GM12875 (cell line): ENCODE results near the gene KIF5C.

Source experiments
- H3K4me3 ChIP-seq: one replicate; pipeline ENCODE4 v1.5.1; 2011; ENCODE audit warnings: low read depth, low read length, control low read depth
- TF ChIP-seq, protein P1 (sequence below): IDR thresholded peaks from 2 replicates; pipeline ENCODE4 v1.5.1; 2011; ENCODE audit warnings: low read depth, mild to moderate bottlenecking, control low read depth, inconsistent platforms, low read length, moderate library complexity, borderline replicate concordance; ENCODE audit not compliant: insufficient read depth

The KIF5C gene

DNA sequence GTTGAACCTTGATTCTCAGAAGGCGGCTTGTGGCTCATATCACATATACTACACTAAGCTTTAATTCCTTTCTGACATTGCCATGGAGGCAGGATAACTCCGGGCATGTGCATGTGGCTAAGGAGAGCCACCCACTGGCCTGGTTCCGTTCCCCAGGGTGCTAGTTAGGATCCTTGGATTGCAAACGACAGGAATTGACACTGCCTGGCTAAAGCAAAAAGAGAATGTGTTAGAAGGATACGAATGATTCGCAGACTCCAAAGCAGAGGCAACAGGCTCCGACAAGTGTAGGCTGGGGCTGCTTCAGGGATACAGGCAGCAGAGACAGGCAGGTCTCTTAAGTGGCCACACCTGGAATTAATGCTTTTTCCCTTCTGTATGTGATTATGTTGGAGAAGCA lies 92.0 kb downstream of the KIF5C start:
- TF ChIP-seq, protein P1, sequence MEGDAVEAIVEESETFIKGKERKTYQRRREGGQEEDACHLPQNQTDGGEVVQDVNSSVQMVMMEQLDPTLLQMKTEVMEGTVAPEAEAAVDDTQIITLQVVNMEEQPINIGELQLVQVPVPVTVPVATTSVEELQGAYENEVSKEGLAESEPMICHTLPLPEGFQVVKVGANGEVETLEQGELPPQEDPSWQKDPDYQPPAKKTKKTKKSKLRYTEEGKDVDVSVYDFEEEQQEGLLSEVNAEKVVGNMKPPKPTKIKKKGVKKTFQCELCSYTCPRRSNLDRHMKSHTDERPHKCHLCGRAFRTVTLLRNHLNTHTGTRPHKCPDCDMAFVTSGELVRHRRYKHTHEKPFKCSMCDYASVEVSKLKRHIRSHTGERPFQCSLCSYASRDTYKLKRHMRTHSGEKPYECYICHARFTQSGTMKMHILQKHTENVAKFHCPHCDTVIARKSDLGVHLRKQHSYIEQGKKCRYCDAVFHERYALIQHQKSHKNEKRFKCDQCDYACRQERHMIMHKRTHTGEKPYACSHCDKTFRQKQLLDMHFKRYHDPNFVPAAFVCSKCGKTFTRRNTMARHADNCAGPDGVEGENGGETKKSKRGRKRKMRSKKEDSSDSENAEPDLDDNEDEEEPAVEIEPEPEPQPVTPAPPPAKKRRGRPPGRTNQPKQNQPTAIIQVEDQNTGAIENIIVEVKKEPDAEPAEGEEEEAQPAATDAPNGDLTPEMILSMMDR: no peak
- H3K4me3 ChIP-seq: no peak overlapping the region

DNA sequence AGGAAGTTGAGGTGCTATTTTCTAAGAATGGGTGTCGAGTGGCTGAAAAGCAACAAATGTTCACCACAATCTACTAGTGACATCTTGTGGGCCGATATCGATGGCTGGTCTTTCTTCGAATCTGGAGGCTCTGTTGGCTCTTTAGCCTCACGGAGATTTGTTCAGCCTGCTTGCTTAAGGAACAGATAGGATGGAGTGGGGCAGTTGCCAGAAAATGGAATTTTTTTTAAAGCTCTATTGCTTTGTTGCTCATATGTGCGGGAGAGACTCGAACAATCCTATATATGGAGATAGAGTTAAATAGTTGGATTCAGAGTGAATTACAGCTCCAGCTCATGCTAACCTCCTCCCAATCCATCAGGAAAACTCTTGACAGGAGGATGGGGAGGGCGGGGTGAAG lies 92.6 kb downstream of the KIF5C start:
- TF ChIP-seq, protein P1: no peak

DNA sequence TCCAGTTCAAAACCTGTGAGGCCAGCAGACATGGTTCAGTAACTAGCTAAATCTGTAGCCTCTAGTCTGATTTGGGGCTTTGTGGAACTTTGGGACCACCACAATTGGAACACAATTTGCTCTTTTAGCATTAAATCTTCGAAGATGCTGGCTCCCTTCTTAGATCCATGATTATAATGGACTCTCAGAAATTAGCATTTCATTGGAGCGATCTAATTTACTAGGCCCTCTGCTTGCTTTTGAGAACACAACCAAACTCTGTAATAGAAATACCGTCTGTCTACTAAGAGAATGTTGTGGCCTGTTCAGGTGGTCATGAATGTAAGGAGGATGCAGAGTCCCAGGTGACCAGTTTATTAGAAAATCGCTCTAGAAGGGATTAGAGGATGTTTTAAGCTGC lies 93.3 kb downstream of the KIF5C start:
- TF ChIP-seq, protein P1: no peak
- H3K4me3 ChIP-seq: no peak overlapping the region

More for the DNA sequence above, 92.6 kb downstream of the KIF5C start:
- H3K4me3 ChIP-seq: no peak overlapping the region

DNA sequence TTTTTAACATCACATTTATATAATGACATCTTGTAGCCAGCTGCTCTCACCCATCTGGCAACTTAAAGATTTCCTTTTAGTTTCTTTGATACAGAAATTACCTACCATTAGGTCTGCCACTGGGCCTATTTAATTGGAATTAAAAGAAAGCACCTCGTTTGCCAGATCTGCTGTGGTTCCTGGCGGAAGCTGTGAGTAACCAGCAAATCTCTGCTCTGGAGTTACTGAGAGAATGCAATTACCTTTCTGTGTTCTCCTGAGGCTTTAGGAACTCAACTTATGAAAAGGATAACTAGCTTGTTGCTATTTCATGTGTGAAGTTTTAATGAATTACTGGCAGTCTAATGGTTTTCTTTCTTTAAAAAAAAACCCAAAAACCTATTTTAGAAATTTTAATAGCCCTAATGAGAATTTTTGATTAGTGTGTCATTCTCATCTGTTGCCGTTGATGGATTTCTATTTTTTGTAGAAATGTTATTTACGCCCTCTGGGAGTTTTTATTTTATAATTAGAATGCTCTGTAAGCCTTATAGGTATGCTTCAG lies 93.8 kb downstream of the KIF5C start:
- TF ChIP-seq, protein P1: no peak
- H3K4me3 ChIP-seq: no peak overlapping the region

DNA sequence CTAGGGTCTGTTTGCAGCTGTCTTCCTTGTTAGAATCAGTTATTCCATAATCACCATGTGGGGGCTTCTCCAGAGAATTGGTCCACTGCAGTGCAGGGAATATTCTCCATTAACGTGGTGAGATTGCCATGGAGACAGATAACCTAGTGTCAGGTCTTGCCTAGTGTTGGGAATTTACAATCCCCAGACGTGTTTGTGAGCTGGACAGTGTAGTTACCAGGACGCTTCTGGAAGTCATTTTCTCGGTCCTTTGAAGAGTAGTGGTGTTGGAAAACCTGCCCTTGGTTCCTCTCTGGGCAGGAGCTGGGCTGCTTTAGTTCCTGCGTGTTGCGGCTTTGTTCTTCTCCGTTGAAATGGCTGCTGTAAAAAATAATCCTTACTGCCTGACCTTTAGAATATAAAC lies 94.6 kb downstream of the KIF5C start:
- TF ChIP-seq, protein P1: no peak
- H3K4me3 ChIP-seq: no peak overlapping the region

DNA sequence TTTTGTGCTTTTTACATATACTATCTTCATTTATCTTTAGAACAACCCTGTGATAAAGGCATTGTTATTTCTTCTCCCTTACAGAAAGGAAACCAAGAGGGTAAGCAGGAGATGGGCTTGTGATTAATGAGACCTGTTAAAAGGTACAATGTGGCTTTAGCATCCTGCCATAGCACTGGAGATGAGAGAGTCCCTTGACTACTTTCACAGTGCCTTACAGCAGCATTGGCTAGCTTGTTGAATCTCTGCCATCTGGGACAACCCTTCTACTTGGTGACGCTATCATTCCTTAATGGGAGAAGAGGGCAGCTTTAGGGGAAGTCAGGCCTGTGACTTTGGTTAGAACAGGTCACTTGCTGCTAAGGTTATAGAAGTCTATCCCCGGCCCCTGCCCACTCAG lies 95.4 kb downstream of the KIF5C start:
- TF ChIP-seq, protein P1: no peak
- H3K4me3 ChIP-seq: no peak overlapping the region

DNA sequence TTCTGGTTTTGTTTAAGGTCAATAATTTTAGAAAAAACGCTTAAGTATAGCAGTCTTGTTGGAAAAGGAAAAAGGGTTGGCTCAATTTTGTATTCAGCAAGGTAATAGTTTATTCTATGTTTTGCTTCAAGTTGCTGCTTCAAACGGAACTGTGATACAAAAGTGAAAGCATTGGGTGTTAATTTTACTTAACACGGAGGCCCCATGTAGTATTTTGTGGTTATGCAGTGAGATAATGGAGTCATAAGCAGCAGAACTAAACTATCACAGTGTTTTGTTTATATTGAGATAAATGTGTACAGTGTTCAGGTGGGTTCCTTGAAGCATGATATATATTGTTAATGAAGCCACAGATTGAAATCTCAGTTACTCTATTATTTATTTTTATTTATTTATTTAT lies 96.5 kb downstream of the KIF5C start:
- TF ChIP-seq, protein P1: no peak
- H3K4me3 ChIP-seq: no peak overlapping the region
